ENCODE data around the gene FGF18.

The FGF18 gene

DNA sequence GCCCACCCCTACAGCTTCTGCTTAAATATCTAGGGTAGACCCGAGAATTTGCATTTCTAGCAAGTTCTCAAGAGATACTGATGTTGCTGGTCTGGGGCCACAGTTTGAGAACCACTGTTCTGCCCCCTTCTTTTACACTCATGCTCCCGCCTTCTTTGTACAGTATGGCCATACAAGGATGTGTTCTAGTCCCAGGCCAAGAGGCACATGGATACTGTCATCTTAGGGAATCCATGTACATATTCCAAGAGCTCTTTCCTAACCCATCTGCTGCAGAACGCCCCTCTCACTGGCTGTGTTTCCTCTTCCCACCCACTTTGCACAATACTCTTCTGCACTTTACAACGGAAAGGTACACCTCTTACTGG, 44.4 kb downstream of the FGF18 start:
- no peaks in the 10 kb centered on the region for H3K4me1 ChIP-seq (ENCODE audit: control insufficient read depth, insufficient read depth, low read length)
- CTCF ChIA-PET = interaction anchor here (0.5 kb wide), 1 partner anchor 127 kb away, joined by 3 read pairs; no protein-coding TSS in a partner anchor
- TF ChIP-seq ZBTB20 (tag by site-specific recombination; IDR thresholded peaks at IDR 0.05) (0 out of 2 replicates have a peak, but pooled peaks have one; percentile 11), ZFP37 (tag by site-specific recombination; IDR thresholded peaks at IDR 0.05) (no peak)
- no peak overlapping the region for H3K27ac ChIP-seq (ENCODE audit: extremely low read depth, low read depth, low read length)
- H3K9me3 ChIP-seq (ENCODE audit: control insufficient read depth, insufficient read depth, low read depth, low read length) = no peaks in the 10 kb centered on the region
- no peak overlapping the region for H3K4me3 ChIP-seq (ENCODE audit: low read depth, low read length)
- no peaks in the 10 kb centered on the region for H3K36me3 ChIP-seq (ENCODE audit: control insufficient read depth in 2 of 2, insufficient read depth in 1 of 2, low read length in 2 of 2)
- POLR2A ChIA-PET = no interaction called here

DNA sequence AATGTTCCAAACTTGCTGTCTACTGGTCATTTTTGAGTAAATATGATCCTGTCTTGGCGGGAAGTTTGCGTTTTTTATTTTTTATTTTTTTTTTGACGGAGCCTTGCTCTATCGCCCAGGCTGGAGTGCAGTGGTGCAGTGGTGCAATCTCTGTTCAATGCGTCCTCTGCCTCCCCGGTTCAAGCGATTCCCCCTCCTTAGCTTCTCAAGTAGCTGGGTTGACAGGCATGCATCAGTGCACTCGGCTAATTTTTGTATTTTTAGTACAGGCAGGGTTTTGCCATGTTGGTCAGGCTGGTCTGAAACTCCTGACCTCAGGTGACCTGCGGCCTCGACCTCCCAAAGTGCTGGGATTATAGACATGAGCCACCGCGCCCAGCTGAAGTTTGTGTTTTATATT, 45.4 kb downstream of the FGF18 start:
- Histone ChIP-seq H3K27ac (ENCODE audit: extremely low read depth, low read depth, low read length) (no peak overlapping the region), H3K9me3 (ENCODE audit: control insufficient read depth, insufficient read depth, low read depth, low read length) (no peaks in the 10 kb centered on the region), H3K36me3 (ENCODE audit: control insufficient read depth in 2 of 2, insufficient read depth in 1 of 2, low read length in 2 of 2) (no peaks in the 10 kb centered on the region), H3K4me3 (ENCODE audit: low read depth, low read length) (no peak overlapping the region), H3K4me1 (ENCODE audit: control insufficient read depth, insufficient read depth, low read length) (no peaks in the 10 kb centered on the region)
- POLR2A ChIA-PET = no interaction called here
- no peak for TF ChIP-seq ZNF830 (tag by site-specific recombination; IDR thresholded peaks at IDR 0.05; ENCODE audit: low read depth)
- TF ChIP-seq, protein P1, sequence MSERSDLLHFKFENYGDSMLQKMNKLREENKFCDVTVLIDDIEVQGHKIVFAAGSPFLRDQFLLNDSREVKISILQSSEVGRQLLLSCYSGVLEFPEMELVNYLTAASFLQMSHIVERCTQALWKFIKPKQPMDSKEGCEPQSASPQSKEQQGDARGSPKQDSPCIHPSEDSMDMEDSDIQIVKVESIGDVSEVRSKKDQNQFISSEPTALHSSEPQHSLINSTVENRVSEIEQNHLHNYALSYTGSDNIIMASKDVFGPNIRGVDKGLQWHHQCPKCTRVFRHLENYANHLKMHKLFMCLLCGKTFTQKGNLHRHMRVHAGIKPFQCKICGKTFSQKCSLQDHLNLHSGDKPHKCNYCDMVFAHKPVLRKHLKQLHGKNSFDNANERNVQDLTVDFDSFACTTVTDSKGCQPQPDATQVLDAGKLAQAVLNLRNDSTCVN (tag by site-specific recombination; optimal IDR thresholded peaks at IDR 0.05) = no peak
- no peak for TF ChIP-seq ZNF433 (tag by site-specific recombination; IDR thresholded peaks at IDR 0.05; ENCODE audit: low read depth)
- no peak for TF ChIP-seq GFI1B (tag by site-specific recombination; IDR thresholded peaks at IDR 0.05)
- TF ChIP-seq SP7 (tag by site-specific recombination; IDR thresholded peaks at IDR 0.05) = no peak
- no peak for TF ChIP-seq ZNF311 (tag by site-specific recombination; IDR thresholded peaks at IDR 0.05; ENCODE audit: borderline replicate concordance)
- no peak for TF ChIP-seq ZNF660 (tag by site-specific recombination; IDR thresholded peaks at IDR 0.05)
- TF ChIP-seq, protein P2, sequence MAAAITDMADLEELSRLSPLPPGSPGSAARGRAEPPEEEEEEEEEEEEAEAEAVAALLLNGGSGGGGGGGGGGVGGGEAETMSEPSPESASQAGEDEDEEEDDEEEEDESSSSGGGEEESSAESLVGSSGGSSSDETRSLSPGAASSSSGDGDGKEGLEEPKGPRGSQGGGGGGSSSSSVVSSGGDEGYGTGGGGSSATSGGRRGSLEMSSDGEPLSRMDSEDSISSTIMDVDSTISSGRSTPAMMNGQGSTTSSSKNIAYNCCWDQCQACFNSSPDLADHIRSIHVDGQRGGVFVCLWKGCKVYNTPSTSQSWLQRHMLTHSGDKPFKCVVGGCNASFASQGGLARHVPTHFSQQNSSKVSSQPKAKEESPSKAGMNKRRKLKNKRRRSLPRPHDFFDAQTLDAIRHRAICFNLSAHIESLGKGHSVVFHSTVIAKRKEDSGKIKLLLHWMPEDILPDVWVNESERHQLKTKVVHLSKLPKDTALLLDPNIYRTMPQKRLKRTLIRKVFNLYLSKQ (tag by site-specific recombination; IDR thresholded peaks at IDR 0.05; ENCODE audit: borderline replicate concordance) = no peak
- no peak for TF ChIP-seq ZNF19 (tag by site-specific recombination; IDR thresholded peaks at IDR 0.05; ENCODE audit: low read depth)
- CTCF ChIA-PET = no interaction called here

DNA sequence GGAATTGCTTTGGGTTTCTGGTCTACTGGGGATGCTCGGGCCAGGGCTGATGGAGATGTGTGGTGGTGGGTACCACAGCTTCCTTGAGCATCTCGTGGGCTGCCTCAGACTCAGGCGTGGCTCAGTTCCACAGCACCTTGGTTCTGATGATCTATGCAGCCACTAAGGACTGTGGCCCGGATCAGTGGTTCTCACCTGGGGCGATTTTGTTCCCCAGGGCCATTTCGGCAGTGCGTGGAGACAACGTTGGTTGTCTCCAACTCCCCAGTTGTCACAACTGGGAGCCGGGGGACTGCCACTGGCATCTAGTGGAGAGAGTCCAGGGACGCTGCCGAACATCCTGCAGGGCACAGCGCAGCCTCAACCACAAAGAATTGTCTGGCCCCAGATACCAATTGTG, 47.7 kb downstream of the FGF18 start:
- H3K4me1 ChIP-seq (ENCODE audit: control insufficient read depth, insufficient read depth, low read length) = no peaks in the 10 kb centered on the region
- ChIA-PET CTCF (no interaction called here), POLR2A (no interaction called here)
- no peak overlapping the region for H3K27ac ChIP-seq (ENCODE audit: extremely low read depth, low read depth, low read length)
- no peaks in the 10 kb centered on the region for H3K36me3 ChIP-seq (ENCODE audit: control insufficient read depth in 2 of 2, insufficient read depth in 1 of 2, low read length in 2 of 2)
- H3K9me3 ChIP-seq (ENCODE audit: control insufficient read depth, insufficient read depth, low read depth, low read length) = no peaks in the 10 kb centered on the region
- no peak overlapping the region for H3K4me3 ChIP-seq (ENCODE audit: low read depth, low read length)
- no peak for TF ChIP-seq BCL11A (tag by site-specific recombination; IDR thresholded peaks at IDR 0.05; ENCODE audit: low read depth)
- TF ChIP-seq ZNF426 (tag by site-specific recombination; IDR thresholded peaks at IDR 0.05) = no peak

DNA sequence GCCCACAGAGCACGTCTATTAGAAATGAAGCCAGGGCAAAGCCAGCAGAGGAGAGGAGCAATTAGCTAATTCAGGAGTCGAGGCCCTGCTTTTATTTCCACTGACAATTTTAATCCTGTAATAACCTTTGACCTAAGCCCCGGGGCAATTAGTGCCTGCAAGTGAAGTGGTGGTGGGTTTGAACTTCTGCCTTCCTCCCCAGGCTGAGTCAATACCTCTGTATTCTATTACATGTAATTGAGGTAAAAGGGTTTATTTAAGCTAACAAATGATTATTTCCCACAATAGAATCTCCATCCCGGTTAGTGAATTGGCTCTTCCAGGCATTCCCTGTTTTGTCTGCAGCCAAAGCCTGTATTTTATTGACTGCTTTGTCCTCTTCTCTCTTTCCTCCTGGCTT, 49.9 kb downstream of the FGF18 start:
- H3K9me3 ChIP-seq (ENCODE audit: control insufficient read depth, insufficient read depth, low read depth, low read length) = no peaks in the 10 kb centered on the region
- ChIA-PET POLR2A (no interaction called here), CTCF (no interaction called here)
- no peak overlapping the region for H3K4me3 ChIP-seq (ENCODE audit: low read depth, low read length)
- H3K27ac ChIP-seq (ENCODE audit: extremely low read depth, low read depth, low read length) = no peak overlapping the region
- no peaks in the 10 kb centered on the region for H3K4me1 ChIP-seq (ENCODE audit: control insufficient read depth, insufficient read depth, low read length)
- H3K36me3 ChIP-seq (ENCODE audit: control insufficient read depth in 2 of 2, insufficient read depth in 1 of 2, low read length in 2 of 2) = no peaks in the 10 kb centered on the region
- TF ChIP-seq ZNF792 (tag by site-specific recombination; IDR thresholded peaks at IDR 0.05) (no peak), ZNF24 (tag by site-specific recombination; IDR thresholded peaks at IDR 0.05) (no peak), ZNF549 (tag by site-specific recombination; IDR thresholded peaks at IDR 0.05) (no peak), ZNF341 (tag by site-specific recombination; IDR thresholded peaks at IDR 0.05; ENCODE audit: low read depth) (peak; percentile 67), WT1 (tag by site-specific recombination; IDR thresholded peaks at IDR 0.05) (peak; percentile 79), ZNF16 (tag by site-specific recombination; IDR thresholded peaks at IDR 0.05; ENCODE audit: low read depth) (no peak), TRIM28 (IDR thresholded peaks at IDR 0.05; ENCODE audit: borderline replicate concordance, low read length) (no peak)
- TF ChIP-seq, protein P3, sequence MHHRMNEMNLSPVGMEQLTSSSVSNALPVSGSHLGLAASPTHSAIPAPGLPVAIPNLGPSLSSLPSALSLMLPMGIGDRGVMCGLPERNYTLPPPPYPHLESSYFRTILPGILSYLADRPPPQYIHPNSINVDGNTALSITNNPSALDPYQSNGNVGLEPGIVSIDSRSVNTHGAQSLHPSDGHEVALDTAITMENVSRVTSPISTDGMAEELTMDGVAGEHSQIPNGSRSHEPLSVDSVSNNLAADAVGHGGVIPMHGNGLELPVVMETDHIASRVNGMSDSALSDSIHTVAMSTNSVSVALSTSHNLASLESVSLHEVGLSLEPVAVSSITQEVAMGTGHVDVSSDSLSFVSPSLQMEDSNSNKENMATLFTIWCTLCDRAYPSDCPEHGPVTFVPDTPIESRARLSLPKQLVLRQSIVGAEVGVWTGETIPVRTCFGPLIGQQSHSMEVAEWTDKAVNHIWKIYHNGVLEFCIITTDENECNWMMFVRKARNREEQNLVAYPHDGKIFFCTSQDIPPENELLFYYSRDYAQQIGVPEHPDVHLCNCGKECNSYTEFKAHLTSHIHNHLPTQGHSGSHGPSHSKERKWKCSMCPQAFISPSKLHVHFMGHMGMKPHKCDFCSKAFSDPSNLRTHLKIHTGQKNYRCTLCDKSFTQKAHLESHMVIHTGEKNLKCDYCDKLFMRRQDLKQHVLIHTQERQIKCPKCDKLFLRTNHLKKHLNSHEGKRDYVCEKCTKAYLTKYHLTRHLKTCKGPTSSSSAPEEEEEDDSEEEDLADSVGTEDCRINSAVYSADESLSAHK (tag by site-specific recombination; IDR thresholded peaks at IDR 0.05) = no peak
- TF ChIP-seq, protein P4, sequence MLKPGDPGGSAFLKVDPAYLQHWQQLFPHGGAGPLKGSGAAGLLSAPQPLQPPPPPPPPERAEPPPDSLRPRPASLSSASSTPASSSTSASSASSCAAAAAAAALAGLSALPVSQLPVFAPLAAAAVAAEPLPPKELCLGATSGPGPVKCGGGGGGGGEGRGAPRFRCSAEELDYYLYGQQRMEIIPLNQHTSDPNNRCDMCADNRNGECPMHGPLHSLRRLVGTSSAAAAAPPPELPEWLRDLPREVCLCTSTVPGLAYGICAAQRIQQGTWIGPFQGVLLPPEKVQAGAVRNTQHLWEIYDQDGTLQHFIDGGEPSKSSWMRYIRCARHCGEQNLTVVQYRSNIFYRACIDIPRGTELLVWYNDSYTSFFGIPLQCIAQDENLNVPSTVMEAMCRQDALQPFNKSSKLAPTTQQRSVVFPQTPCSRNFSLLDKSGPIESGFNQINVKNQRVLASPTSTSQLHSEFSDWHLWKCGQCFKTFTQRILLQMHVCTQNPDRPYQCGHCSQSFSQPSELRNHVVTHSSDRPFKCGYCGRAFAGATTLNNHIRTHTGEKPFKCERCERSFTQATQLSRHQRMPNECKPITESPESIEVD (tag by site-specific recombination; IDR thresholded peaks at IDR 0.05) = 0 out of 2 replicates have a peak, but pooled peaks have one; percentile 37
